HG03064 (cell line): Measurements from ENCODE around the gene MEX3B.

Experiments used
- ATAC-seq: cut with Tn5 transposase; IDR thresholded peaks from one replicate; pipeline ENCODE4 v1.9.1; 2021; ENCODE audit warnings: low read depth; ENCODE audit not compliant: unreplicated experiment

The MEX3B gene

DNA sequence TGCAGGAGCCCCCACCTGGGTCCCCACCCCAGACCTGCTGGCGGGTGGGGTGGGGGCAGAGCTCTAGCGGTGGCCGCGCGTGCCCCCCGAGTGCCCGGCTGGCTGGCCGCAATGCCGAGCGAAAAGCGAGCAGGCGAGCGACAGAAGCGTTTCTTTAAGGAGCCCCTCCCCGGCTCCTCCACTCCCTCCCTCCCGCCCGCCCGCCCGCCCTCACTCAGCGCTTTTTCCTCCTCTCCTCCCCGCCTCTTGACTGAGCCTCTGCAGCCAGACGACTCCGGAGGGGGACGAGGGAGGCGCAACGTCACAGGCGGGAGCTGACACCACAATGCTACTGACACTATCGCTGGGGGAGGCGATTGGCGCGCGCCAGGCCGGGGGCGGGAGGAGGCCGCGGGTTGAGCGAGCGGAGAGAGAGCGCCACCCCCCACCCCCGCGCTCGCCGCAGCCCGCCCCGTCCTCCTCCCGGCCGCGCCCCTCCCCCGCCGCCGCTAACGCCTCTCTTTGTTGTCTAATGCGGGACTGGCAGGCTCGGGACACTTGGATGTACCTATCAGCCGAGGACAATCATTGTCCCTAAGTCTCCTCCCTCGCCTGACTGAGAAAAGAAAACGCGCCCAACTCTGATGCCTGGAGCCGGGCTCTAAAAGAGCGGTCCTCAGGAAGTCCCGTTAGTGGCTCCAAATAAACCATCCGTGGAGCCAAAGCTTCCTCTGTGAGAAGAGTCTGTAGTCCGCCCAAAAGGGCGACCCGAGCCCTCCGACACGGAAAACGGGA is at the start of gene MEX3B:
MEX3B (minus strand) TSS at position 127 of the 774 bp plus-strand sequence. CDS start 313 bp downstream, outside the sequence.
- peak; percentile 63 for ATAC-seq

DNA sequence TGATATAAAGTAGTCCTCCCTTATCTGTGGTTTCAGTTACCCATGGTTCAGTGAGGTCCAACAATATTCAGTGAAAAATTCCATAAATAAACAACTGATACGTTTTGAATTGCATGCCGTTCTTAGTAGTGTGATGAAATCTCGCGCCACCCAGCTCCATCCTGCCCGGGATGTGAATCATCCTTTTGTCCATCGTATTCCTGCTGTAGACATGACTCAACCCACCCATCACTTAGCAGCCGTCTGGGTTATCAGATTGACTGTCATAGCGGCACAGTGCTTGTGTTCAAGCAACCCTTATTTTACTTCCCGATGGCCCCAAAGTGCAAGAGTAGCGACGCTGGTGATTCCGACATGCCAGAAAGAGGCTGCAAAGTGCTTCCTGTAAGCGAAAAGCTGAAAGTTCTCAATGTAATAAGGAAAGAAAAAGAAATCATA is 48.0 kb upstream of the MEX3B start:
- no peak for ATAC-seq

DNA sequence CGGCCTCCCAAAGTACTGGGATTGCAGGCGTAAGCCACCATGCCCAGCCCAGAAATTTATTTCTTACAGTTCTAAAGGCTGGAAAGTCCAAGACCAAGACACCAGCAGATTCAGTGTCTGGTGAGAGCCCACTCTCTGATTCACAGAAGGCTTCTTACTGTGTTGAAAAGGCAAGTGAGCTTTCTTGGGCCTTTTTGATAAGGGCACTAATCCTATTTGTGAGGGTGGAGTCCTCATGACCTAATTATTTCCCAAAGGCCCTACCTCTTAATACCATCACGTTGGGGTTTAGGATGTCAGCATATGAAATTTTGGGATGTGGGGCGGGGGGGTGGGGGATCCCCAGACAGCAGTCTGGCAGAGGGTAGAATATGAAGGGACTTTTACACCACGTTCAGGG is 47.5 kb upstream of the MEX3B start:
- no peak for ATAC-seq

DNA sequence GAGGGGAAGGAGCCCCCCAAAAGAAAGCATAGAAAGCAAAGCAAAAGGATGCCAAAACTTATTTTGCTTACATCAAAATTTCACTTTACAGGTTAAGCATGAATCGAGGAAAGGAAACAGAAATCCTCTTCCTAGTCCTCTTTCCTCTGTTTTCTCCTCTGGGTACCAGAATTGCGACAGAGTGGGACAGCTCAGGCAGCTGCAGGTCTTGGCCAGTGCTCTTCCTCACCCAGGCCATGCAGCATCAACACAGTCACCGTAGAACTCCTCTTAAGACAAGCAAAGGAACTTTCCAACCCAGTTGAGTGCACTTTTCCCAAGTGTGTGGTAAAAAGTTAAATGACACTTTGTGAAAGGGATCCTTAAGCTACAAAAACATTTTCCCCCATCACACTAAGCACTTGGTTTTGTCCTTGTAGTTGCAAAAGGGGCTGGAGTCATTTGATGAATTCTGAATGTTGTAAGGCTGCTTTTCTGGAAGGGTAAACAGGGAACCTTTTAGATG is 45.9 kb upstream of the MEX3B start:
- no peak for ATAC-seq

DNA sequence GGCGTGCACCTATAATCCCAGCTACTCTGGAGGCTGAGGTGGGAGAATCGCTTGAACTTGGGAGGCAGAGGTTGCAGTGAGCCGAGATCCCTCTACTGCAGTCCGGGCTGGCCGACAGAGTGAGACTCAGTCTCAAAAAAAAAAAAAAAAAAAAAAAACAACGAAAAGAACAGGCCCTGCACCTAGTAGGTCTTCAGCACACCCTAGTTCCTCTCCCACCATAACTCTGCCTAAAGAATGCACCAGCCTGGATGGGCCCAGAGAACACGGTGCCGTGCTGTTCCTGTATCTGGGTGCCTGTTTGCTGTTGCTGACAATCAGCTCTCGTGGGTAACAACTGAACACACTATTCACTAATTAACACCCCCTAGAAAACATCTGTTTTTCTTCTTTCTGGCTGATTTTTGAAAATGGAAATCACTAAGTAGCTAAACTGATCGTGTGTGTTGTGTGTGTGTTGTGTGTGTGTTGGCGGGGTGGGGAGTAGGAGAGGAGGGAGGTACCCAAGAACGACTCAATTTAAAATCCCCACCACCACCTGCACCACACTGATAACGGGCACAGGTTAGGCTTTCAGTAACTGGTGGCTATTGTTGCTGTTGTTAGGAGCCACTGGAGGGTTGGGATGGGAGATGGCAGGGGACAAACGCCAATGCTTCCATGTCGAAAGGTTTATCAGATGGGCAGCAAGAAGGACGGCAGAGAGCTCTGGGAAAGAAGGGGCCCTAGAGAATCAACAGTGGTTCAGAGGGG is 40.6 kb upstream of the MEX3B start:
- ATAC-seq: no peak

DNA sequence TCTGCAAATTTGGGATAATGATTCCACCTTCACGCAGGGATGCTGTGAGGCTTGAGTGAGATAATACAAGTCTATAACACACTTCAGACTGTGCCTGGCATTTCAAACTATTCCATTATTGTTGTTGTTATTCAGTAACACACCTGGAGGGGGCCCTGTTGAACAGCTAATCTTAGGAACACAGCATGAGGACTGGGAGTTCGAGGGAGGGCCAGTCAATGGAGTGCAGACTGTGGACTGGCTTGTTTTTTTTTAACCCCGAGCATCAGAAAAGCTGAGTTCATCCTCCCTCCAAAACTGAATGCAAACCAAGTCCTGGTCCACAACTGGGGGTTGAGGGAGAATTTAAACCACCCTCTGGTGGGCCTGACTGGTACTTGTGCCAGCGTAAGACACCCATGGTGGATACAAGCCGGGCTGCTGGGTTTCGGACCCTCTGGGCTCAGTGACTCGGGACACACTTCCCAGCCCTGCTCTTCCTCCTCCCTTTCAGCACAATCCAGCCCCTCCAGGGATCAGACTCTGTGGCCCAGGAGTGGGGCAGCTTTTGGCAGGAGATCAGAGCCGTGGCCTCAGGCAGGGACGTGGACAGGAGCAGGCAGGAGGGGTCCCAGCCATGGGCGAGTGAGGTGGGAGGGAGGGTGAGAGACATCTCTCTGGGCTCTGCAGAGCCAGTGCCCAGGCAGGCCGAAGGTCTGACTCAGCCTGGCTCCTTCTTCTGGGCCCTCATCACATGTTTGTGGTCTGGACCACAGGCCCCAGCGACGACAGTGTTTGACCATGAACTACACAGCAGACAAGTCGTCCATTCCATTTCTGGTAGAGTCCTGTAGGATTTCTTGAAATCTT is 36.3 kb upstream of the MEX3B start:
- ATAC-seq: no peak

DNA sequence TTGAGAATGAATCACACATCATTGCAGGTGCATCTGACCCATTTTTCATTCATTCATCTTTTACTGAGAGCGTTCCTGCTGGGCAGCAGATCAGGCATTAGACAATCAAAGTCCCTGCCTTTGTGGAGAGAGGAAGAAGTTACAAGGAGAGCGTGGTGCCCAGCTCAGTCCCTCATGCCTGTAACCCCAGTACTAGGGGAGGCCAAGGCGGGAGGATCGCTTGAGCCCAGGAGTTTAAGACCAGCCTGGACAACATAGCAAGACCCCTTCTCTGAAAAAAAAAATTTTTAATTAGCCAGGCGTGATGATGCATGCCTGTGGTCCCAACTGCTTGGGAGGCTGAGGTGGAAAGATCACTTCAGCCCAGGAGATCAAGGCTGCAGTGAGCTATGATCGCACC is 35.0 kb upstream of the MEX3B start:
- ATAC-seq: no peak

DNA sequence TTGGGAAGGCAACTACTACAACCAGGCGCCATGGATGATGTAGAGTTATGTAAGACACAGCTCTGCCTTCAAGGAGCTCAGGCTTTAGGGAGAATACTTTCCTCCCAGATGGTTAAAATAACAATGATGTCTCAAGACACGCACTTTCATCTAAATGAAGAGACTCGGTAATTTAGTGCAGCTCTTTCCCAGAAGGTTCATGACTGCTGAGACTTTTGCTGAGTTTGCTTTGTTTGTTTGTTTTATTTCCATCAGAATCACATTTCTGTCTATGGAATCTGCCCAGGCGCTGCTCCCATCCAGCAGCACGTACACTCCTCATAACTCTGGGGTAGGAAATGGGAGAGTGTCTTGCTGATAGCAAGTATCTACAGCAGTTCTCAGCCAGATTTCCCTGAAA is 33.9 kb upstream of the MEX3B start:
- ATAC-seq: no peak

DNA sequence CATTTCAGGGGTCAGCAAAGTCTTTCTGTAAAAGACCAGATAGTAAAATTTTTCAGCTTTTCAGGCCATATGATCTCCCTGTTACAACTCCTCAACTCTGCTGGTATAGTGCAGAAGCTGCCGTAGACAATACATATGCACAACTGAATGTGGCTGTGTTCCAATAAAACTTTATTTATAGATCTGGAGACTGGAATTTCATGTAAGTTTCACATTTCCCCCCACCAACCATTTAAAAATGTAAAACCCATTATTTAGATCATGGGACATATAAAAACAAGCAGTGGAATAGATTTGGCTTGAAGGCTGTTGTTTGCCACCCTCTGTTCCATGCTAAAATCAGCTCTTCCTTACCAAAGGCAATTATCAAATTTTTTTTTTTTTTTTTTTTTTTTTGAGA is 28.8 kb upstream of the MEX3B start:
- no peak for ATAC-seq

DNA sequence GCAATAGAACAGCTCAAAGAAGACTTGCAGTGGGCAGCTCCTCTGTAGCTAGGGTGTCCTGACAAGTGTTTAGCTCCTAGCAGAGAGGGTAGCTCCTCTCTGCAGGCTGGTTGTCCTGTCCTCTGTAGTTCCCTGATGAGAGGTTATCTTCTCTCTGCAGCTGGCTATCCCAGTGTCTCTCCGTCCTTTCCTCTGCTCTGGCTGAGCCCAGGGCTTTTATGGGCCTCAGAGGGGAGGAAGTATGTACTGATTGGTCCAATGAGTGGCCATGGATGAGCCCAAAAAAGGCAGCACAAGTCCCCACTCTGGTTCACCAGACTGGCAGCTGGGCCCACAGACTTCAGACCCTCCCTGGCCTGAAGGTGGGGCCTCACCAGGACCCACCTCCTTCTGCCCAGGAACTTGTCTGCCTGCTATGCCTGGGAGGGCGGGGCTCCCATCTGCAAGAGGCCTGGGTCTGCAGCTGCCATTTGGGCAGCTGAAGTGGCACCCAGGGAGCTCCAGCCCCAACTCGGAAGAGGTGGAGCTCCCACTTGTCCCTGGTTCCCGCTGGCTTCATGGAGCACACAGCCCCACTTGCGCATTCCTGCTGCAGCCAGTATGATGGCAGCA is 27.2 kb upstream of the MEX3B start:
- ATAC-seq: no peak

DNA sequence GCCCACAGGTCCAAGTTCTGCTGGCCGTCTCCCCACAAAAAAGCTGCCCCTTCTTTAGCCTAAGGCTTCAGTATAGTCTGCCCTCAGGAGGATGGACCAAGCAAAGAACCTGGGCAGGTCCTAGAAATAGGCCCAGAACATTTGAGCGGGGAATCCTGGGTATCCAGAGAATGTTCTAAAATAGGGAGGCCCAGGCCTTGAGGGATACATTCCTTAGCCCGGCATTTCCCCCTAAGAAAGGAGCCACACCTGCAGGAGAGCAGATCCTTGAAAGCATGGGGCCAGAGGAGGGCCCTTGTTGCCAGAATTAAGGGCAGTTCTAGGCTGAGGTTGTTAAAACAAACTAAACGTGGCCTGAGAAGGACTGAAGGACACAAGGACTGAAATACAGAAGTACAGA is 20.6 kb upstream of the MEX3B start:
- ATAC-seq: no peak

DNA sequence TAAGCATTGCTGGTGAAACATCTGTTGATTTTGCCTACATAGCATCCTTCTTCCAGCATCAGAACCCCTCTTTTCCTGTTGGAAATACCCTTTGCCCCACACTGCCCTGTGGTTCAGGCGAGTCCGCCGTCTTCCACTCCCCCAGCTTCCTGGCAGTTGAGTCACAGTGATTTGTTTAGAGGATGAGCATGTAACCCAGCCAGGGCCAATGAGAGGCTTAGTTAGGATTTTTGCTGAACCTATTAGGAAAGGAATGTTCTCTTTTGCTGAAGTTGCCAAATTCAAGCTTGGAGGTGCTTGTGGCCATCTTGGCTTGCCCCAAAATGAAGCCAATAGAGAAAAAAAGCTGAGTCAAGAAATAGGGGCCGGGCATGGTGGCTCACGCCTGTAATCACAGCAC is 19.0 kb upstream of the MEX3B start:
- no peak for ATAC-seq

DNA sequence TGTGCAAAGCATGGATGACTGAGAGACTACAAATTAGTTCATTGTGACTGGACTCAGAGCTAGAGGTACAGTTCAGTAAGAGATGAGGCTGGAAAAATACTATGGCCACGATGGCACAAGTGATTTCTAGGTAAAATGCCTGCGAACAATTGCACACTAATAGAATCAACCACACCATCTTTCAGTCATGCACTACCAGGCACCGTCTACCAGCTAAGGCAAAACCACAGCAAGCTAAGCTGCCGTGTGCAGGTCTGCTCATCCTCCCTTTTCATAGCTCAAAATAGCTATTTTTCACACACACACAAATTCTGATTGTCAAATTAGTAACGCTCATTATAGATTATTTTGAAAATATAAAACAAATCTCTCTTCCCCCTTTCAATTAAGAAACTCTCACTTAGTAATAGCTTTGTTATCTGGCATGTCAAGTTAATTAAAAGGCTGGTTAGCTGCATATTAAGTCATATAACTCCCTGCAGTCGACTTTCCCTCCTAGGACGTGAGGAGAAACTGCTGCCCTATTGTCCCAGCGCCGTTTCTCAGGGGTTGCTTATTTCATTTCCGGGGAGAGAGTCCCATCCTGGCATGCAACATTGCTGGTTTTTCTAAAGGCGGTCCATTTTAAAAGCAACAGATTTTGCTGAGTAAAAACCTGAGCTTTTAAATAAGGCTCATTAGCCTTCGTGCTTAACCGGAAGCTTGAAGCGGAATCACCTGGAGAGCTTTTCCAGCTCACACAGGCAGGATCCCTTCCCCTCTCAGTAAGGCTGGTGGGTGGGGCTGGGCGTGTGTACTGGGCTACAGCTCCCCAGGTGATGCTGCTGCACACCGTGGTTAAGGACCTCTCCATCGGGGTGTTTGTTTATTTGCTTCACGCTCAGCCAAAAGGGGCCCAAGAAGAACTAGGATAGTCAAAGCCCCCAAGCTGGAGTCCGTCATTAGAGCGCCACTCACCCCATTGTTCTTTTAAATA is 16.9 kb upstream of the MEX3B start:
- no peak for ATAC-seq

DNA sequence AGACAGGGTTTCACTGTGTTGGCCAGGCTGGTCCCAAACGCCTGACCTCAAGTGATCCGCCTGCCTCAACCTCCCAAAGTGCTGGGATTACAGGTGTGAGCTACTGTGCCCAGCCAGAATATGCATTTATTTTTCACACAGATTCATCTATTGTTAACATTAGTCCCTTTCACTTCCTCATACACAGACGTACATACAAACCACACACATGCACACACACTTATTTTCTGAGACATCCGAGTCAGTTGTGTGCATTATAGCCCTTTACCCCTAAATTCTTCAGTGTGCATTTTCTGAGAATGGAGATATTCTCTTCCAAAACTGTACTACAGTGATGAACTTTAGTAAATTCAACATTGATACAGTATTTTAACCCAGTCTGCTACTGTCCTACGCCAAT is 15.0 kb upstream of the MEX3B start:
- ATAC-seq: no peak

DNA sequence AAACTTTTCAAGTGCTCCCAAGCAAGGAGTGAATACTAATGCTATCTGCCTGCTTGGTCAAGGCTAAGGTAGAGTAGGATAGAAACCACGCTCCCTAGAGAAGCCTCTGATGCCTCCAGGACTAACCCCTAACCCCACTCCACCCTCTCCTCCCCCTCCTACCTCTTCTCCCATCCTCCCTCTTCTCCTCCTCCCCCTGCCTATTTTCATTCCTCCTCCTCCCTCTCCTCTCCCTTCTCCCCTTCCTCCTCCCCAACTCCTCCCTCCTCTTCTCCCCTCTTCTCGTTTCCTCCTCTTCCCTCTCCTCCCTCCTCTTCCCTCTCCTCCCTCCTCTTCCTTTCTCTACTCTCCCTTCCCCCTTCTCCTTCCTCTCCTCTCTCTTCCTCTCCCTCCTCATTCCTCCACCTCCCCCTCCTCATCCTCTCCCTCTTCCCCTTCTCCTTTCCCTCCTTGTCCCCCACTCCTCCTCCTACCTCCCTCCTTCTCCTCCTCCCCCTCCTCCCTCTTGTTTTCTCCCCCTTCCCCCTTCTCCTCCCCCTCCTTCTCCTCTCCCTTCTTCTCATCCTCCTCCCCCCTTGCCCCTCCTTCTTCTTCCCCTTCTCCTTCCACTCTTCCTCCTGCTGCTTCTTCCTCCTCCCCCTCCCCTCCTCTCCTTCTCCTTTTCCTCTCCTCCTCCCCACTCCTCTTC is 12.8 kb upstream of the MEX3B start:
- ATAC-seq: no peak

DNA sequence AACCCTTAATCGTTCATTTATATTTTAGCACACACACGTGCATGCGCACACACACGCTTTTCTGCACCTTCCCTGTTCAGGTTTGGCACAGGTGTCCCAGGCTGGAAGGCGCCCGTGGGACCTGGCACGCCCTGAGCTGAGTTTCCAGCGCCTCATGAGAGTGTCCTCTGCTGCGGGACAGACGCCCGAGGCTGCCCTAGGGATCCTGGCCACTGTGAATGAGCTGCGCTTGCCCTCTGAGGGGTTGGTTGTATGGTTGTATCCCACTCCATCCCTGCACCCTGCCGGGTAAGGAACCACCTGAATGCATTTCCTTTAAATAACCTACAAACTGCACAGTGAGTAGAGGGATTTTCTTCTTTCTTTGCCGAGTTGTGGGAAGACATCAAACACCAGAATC is 12.2 kb upstream of the MEX3B start:
- no peak for ATAC-seq

DNA sequence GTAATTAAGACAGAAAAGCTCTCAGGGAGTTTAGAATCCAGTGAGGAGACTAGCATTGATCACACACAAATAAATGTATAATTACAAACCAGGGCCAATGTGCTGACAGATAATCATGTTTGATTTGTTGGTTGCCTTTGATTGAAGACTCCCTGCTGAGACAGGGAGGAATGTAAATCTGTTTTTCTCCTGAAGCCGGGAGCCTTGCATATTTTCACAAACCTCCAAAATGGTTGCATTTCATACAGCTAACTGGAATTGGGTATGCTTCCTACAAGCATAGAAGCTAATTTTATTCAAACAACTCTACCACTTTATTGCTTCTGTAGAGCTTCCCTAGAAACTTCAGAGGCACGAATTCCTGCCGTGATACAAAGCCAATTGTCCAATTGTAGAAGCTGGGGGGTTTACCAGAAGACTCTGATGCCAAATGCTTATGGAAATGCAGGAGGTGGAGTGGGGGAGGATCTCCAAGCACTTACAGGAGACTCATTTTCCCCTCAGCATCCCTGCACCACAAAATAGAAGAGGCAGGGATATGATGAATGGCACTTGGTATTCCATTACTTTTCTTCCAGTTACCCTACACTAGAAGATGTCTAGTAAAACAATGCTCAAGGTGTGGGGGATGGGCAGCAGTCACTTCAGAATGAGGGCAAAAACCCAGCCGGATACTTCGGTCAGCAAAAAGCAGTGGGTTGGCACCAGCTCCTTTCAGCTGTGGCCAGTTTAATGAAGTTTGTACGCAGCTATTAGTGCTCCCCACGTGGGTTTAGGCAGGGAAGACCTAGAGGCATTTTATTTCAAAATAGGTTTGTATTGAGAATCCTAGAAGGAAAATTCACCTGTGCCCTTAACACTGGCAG is 11.4 kb upstream of the MEX3B start:
- ATAC-seq: no peak

DNA sequence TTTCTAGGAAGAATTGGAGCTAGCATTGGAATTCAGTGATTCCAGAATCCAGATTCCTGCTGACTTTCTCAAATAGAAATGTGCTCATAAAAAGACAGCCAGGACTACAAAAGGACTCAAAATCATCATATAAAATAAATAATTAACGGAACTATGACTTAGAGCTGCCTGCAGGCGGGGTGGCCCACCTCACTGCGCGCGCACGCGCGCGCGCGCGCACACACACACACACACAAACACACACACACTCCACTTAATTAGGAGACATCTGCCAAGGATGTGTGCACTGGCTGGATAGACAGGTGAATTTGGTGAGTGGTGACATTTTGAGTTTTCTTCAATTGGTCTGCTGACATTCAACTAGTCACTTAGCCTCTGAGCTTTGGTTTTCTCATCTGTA is 6.9 kb upstream of the MEX3B start:
- no peak for ATAC-seq
